NB4 (cell line): ENCODE measurements around the gene ALKBH8.

Experiments used
- CTCF ChIP-seq: IDR thresholded peaks from one replicate; pipeline ENCODE4 v1.5.1; 2012; ENCODE audit warnings: low read depth, low read length
- MAX ChIP-seq: IDR thresholded peaks from 2 replicates; pipeline ENCODE4 v1.6.1; 2011; ENCODE audit warnings: low read depth, low read length
- MYC ChIP-seq: IDR thresholded peaks from 2 replicates; pipeline ENCODE4 v1.6.1; 2011; ENCODE audit warnings: low read depth, low read length
- POLR2A ChIP-seq: IDR thresholded peaks from 2 replicates; pipeline ENCODE4 v1.6.1; 2011; ENCODE audit warnings: mild to moderate bottlenecking; ENCODE audit not compliant: insufficient read length; ENCODE audit errors: extremely low read depth

GRCh38 chr11:107494055-107494454 lies 71.5 kb downstream of the ALKBH8 start:
- TF ChIP-seq CTCF (no peak), POLR2A (no peak), MYC (no peak), MAX (no peak)
